Right renal cortex interstitium (tissue), 3 donors: Measurements from ENCODE around the gene MBD3. TPM values are rescaled to one million over a fixed set of nuclear protein-coding genes. Genes with fewer than 3 reads are reported as not detected.
"Not testable (repeated sequence)": the region's sequence is repeated elsewhere in the genome, so short reads cannot be mapped to it uniquely, and the experiment has no call there.

Experiments used
- DNase-seq, 3 donors: peaks; one replicate each; pipeline ENCODE4 v3.0.0-alpha.2; 2013; ENCODE audit warnings: low read depth in 3 of 3, low spot score in 2 of 3
- polyA plus RNA-seq, 3 donors: library from polyadenylated mRNA; unstranded; fragments of 120-200 nt; gene quantifications; one replicate each; pipeline ENCODE4 v1.2.1, GENCODE V29; 2013; ENCODE audit not compliant: insufficient read length in 3 of 3

Gene MBD3
- polyA plus RNA-seq, 3 donors = 38.1 to 45.5 (median 40.2) TPM

GRCh38 chr19:1551068-1552040 is 41.3 kb downstream of the MBD3 start:
- DNase-seq = no peak

GRCh38 chr19:1549332-1549945 is 43.2 kb downstream of the MBD3 start:
- no peak for DNase-seq

- no peak for DNase-seq
Observed at GRCh38 chr19:1540365-1540925, 52.2 kb downstream of the MBD3 start.

- not testable (repeated sequence) for DNase-seq
Observed at GRCh38 chr19:1539749-1540148, 52.9 kb downstream of the MBD3 start.

- no peak for DNase-seq
Observed at GRCh38 chr19:1538978-1539377, 53.7 kb downstream of the MBD3 start.

- not testable (repeated sequence) for DNase-seq
Observed at GRCh38 chr19:1535699-1536098, 57.0 kb downstream of the MBD3 start.

GRCh38 chr19:1534972-1535371 is 57.7 kb downstream of the MBD3 start:
- no peak for DNase-seq

- DNase-seq = no peak
Observed at GRCh38 chr19:1533510-1534150, 59.0 kb downstream of the MBD3 start.

GRCh38 chr19:1532003-1532402 is 60.7 kb downstream of the MBD3 start:
- no peak for DNase-seq

- DNase-seq = no peak
Observed at GRCh38 chr19:1531587-1531986, 61.1 kb downstream of the MBD3 start.

GRCh38 chr19:1530856-1531255 is 61.8 kb downstream of the MBD3 start:
- not testable (repeated sequence) for DNase-seq

GRCh38 chr19:1529430-1529816 is 63.2 kb downstream of the MBD3 start:
- no peak for DNase-seq

- DNase-seq = no peak
Observed at GRCh38 chr19:1528596-1529429, 63.9 kb downstream of the MBD3 start.

- no peak for DNase-seq
Observed at GRCh38 chr19:1527650-1528309, 64.9 kb downstream of the MBD3 start.

- no peak for DNase-seq
Observed at GRCh38 chr19:1526979-1527649, 65.6 kb downstream of the MBD3 start.

GRCh38 chr19:1526066-1526778 is 66.4 kb downstream of the MBD3 start:
- DNase-seq = no peak

GRCh38 chr19:1525343-1525742 is 67.3 kb downstream of the MBD3 start:
- DNase-seq = no peak

- DNase-seq = no peak
Observed at GRCh38 chr19:1524972-1525325, 67.7 kb downstream of the MBD3 start.
